ENCODE measurements around the gene LDAH.

- TF ChIP-seq POLR2A (IDR thresholded peaks at IDR 0.05; ENCODE audit: low read depth, low read length), result no peak
- no peak for TF ChIP-seq CTCF (IDR thresholded peaks at IDR 0.05; ENCODE audit: extremely low read depth in 1 of 2, insufficient read depth in 1 of 2, low read depth in 1 of 2, low read length in 2 of 2)
- TF ChIP-seq EZH2 (IDR thresholded peaks at IDR 0.05; ENCODE audit: borderline replicate concordance, low read depth, low read length, severe bottlenecking), result no peak
- TF ChIP-seq FOS (IDR thresholded peaks at IDR 0.05; ENCODE audit: borderline replicate concordance, insufficient read depth, low read length), result no peak
- no peak for TF ChIP-seq MAX (IDR thresholded peaks at IDR 0.05; ENCODE audit: insufficient read depth, insufficient read length)
These were observed 116.1 kb downstream of the LDAH start for GRCh38 chr2:20706786-20707185.

All from endothelial cell of umbilical vein (primary cell).